ENCODE measurements around the gene TRPM3.

Gene TRPM3

GRCh38 chr9:71105192-71105591 is 16.2 kb downstream of the TRPM3 start:
- Histone ChIP-seq H3K4me3 (ENCODE audit: low read depth, low read length) (no peak overlapping the region), H3K27ac (ENCODE audit: low read depth, low read length) (no peak overlapping the region), H3K36me3 (ENCODE audit: control insufficient read depth, insufficient read depth, low read length) (no peaks in the 10 kb centered on the region), H3K9me3 (ENCODE audit: control insufficient read depth, insufficient read depth, low read length) (no peaks in the 10 kb centered on the region), H3K27me3 (ENCODE audit: control insufficient read depth, insufficient read depth, low read length) (no peaks in the 10 kb centered on the region), H3K4me1 (ENCODE audit: control insufficient read depth, insufficient read depth, low read length) (peaks cover 7% of the 10 kb centered on the region; the same call in 1 of the 2 replicates), H3K9ac (ENCODE audit: low read depth, low read length) (no peak overlapping the region)

- H3K4me1 ChIP-seq (ENCODE audit: control insufficient read depth, insufficient read depth, low read length) = no peaks in the 10 kb centered on the region; the same call in 1 of the 2 replicates
- no peak overlapping the region for H3K27ac ChIP-seq (ENCODE audit: low read depth, low read length)
- no peaks in the 10 kb centered on the region for H3K9me3 ChIP-seq (ENCODE audit: control insufficient read depth, insufficient read depth, low read length)
- no peaks in the 10 kb centered on the region for H3K27me3 ChIP-seq (ENCODE audit: control insufficient read depth, insufficient read depth, low read length)
- H3K4me3 ChIP-seq (ENCODE audit: low read depth, low read length) = no peak overlapping the region
- no peak overlapping the region for H3K9ac ChIP-seq (ENCODE audit: low read depth, low read length)
- no peaks in the 10 kb centered on the region for H3K36me3 ChIP-seq (ENCODE audit: control insufficient read depth, insufficient read depth, low read length)
These were observed 22.6 kb downstream of the TRPM3 start for GRCh38 chr9:71098801-71099200.

- Histone ChIP-seq H3K9me3 (ENCODE audit: control insufficient read depth, insufficient read depth, low read length) (no peaks in the 10 kb centered on the region), H3K27me3 (ENCODE audit: control insufficient read depth, insufficient read depth, low read length) (no peaks in the 10 kb centered on the region), H3K4me3 (ENCODE audit: low read depth, low read length) (no peak overlapping the region), H3K9ac (ENCODE audit: low read depth, low read length) (no peak overlapping the region), H3K36me3 (ENCODE audit: control insufficient read depth, insufficient read depth, low read length) (no peaks in the 10 kb centered on the region), H3K4me1 (ENCODE audit: control insufficient read depth, insufficient read depth, low read length) (no peaks in the 10 kb centered on the region; the same call in 1 of the 2 replicates), H3K27ac (ENCODE audit: low read depth, low read length) (no peak overlapping the region)
These were observed 23.8 kb downstream of the TRPM3 start for GRCh38 chr9:71097671-71098070.

- H3K9me3 ChIP-seq (ENCODE audit: control insufficient read depth, insufficient read depth, low read length) = no peaks in the 10 kb centered on the region
- H3K4me1 ChIP-seq (ENCODE audit: control insufficient read depth, insufficient read depth, low read length) = no peaks in the 10 kb centered on the region; the same call in 1 of the 2 replicates
- no peak overlapping the region for H3K27ac ChIP-seq (ENCODE audit: low read depth, low read length)
- no peak overlapping the region for H3K9ac ChIP-seq (ENCODE audit: low read depth, low read length)
- no peaks in the 10 kb centered on the region for H3K36me3 ChIP-seq (ENCODE audit: control insufficient read depth, insufficient read depth, low read length)
- no peaks in the 10 kb centered on the region for H3K27me3 ChIP-seq (ENCODE audit: control insufficient read depth, insufficient read depth, low read length)
- no peak overlapping the region for H3K4me3 ChIP-seq (ENCODE audit: low read depth, low read length)
These were observed 24.9 kb downstream of the TRPM3 start for GRCh38 chr9:71096421-71097108.

- Histone ChIP-seq H3K4me3 (ENCODE audit: low read depth, low read length) (no peak overlapping the region), H3K36me3 (ENCODE audit: control insufficient read depth, insufficient read depth, low read length) (no peaks in the 10 kb centered on the region), H3K9ac (ENCODE audit: low read depth, low read length) (no peak overlapping the region), H3K27me3 (ENCODE audit: control insufficient read depth, insufficient read depth, low read length) (no peaks in the 10 kb centered on the region), H3K9me3 (ENCODE audit: control insufficient read depth, insufficient read depth, low read length) (no peaks in the 10 kb centered on the region), H3K27ac (ENCODE audit: low read depth, low read length) (no peak overlapping the region), H3K4me1 (ENCODE audit: control insufficient read depth, insufficient read depth, low read length) (no peaks in the 10 kb centered on the region; the same call in 1 of the 2 replicates)
These were observed 26.6 kb downstream of the TRPM3 start for GRCh38 chr9:71094708-71095251.

- Histone ChIP-seq H3K4me1 (ENCODE audit: control insufficient read depth, insufficient read depth, low read length) (peaks cover 8% of the 10 kb centered on the region; the same call in 1 of the 2 replicates), H3K4me3 (ENCODE audit: low read depth, low read length) (no peak overlapping the region), H3K27ac (ENCODE audit: low read depth, low read length) (no peak overlapping the region), H3K9me3 (ENCODE audit: control insufficient read depth, insufficient read depth, low read length) (no peaks in the 10 kb centered on the region), H3K27me3 (ENCODE audit: control insufficient read depth, insufficient read depth, low read length) (no peaks in the 10 kb centered on the region), H3K36me3 (ENCODE audit: control insufficient read depth, insufficient read depth, low read length) (no peaks in the 10 kb centered on the region), H3K9ac (ENCODE audit: low read depth, low read length) (no peak overlapping the region)
These were observed 30.5 kb downstream of the TRPM3 start for GRCh38 chr9:71090896-71091295.

- Histone ChIP-seq H3K27ac (ENCODE audit: low read depth, low read length) (no peak overlapping the region), H3K9ac (ENCODE audit: low read depth, low read length) (no peak overlapping the region), H3K36me3 (ENCODE audit: control insufficient read depth, insufficient read depth, low read length) (no peaks in the 10 kb centered on the region), H3K27me3 (ENCODE audit: control insufficient read depth, insufficient read depth, low read length) (no peaks in the 10 kb centered on the region), H3K4me3 (ENCODE audit: low read depth, low read length) (no peak overlapping the region), H3K4me1 (ENCODE audit: control insufficient read depth, insufficient read depth, low read length) (peaks cover 26% of the 10 kb centered on the region; the same call in 1 of the 2 replicates), H3K9me3 (ENCODE audit: control insufficient read depth, insufficient read depth, low read length) (no peaks in the 10 kb centered on the region)
These were observed 42.0 kb downstream of the TRPM3 start for GRCh38 chr9:71079451-71079850.

- Histone ChIP-seq H3K9me3 (ENCODE audit: control insufficient read depth, insufficient read depth, low read length) (no peaks in the 10 kb centered on the region), H3K27ac (ENCODE audit: low read depth, low read length) (no peak overlapping the region), H3K9ac (ENCODE audit: low read depth, low read length) (no peak overlapping the region), H3K4me3 (ENCODE audit: low read depth, low read length) (no peak overlapping the region), H3K4me1 (ENCODE audit: control insufficient read depth, insufficient read depth, low read length) (peaks cover 23% of the 10 kb centered on the region; the same call in 1 of the 2 replicates), H3K36me3 (ENCODE audit: control insufficient read depth, insufficient read depth, low read length) (no peaks in the 10 kb centered on the region), H3K27me3 (ENCODE audit: control insufficient read depth, insufficient read depth, low read length) (no peaks in the 10 kb centered on the region)
These were observed 45.3 kb downstream of the TRPM3 start for GRCh38 chr9:71076096-71076495.

GRCh38 chr9:71073494-71073893 is 47.9 kb downstream of the TRPM3 start:
- Histone ChIP-seq H3K27ac (ENCODE audit: low read depth, low read length) (no peak overlapping the region), H3K4me1 (ENCODE audit: control insufficient read depth, insufficient read depth, low read length) (peaks cover 13% of the 10 kb centered on the region; the same call in 1 of the 2 replicates), H3K4me3 (ENCODE audit: low read depth, low read length) (no peak overlapping the region), H3K9ac (ENCODE audit: low read depth, low read length) (no peak overlapping the region), H3K36me3 (ENCODE audit: control insufficient read depth, insufficient read depth, low read length) (no peaks in the 10 kb centered on the region), H3K27me3 (ENCODE audit: control insufficient read depth, insufficient read depth, low read length) (no peaks in the 10 kb centered on the region), H3K9me3 (ENCODE audit: control insufficient read depth, insufficient read depth, low read length) (no peaks in the 10 kb centered on the region)

GRCh38 chr9:71072587-71072986 is 48.8 kb downstream of the TRPM3 start:
- Histone ChIP-seq H3K27me3 (ENCODE audit: control insufficient read depth, insufficient read depth, low read length) (no peaks in the 10 kb centered on the region), H3K9me3 (ENCODE audit: control insufficient read depth, insufficient read depth, low read length) (no peaks in the 10 kb centered on the region), H3K4me1 (ENCODE audit: control insufficient read depth, insufficient read depth, low read length) (peaks cover 13% of the 10 kb centered on the region; the same call in 1 of the 2 replicates), H3K9ac (ENCODE audit: low read depth, low read length) (no peak overlapping the region), H3K36me3 (ENCODE audit: control insufficient read depth, insufficient read depth, low read length) (no peaks in the 10 kb centered on the region), H3K4me3 (ENCODE audit: low read depth, low read length) (no peak overlapping the region), H3K27ac (ENCODE audit: low read depth, low read length) (no peak overlapping the region)

GRCh38 chr9:71071633-71072032 is 49.8 kb downstream of the TRPM3 start:
- H3K9ac ChIP-seq (ENCODE audit: low read depth, low read length) = no peak overlapping the region
- H3K4me1 ChIP-seq (ENCODE audit: control insufficient read depth, insufficient read depth, low read length) = peaks cover 11% of the 10 kb centered on the region; the same call in 1 of the 2 replicates
- H3K27me3 ChIP-seq (ENCODE audit: control insufficient read depth, insufficient read depth, low read length) = no peaks in the 10 kb centered on the region
- H3K27ac ChIP-seq (ENCODE audit: low read depth, low read length) = no peak overlapping the region
- H3K9me3 ChIP-seq (ENCODE audit: control insufficient read depth, insufficient read depth, low read length) = no peaks in the 10 kb centered on the region
- H3K36me3 ChIP-seq (ENCODE audit: control insufficient read depth, insufficient read depth, low read length) = no peaks in the 10 kb centered on the region
- H3K4me3 ChIP-seq (ENCODE audit: low read depth, low read length) = no peak overlapping the region

All from HUES48 (cell line).